Neutrophil (primary cell): Measurements from ENCODE around the gene PACS2.
A peak's percentile ranks its signal among the peaks of the same experiment; 100 is the strongest.

Source experiments
- H3K27ac ChIP-seq: fragments of 200-600 bp; sonication (generic); 2 replicates; pipeline ENCODE4 v1.5.1; 2016; ENCODE audit warnings: mild to moderate bottlenecking, moderate library complexity
- H3K27me3 ChIP-seq: fragments of 200-600 bp; sonication (generic); 2 replicates; pipeline ENCODE4 v1.6.0; 2016; ENCODE audit warnings: mild to moderate bottlenecking
- H3K36me3 ChIP-seq: fragments of 200-600 bp; sonication (generic); 2 replicates; pipeline ENCODE4 v1.5.1; 2017
- H3K4me1 ChIP-seq, 2 experiments: fragments of 200-600 bp in 1 of 2; sonication (generic) in 1 of 2; 1 replicate in 1 of 2; 2 replicates in 1 of 2; pipeline versions ENCODE4 v1.5.1 to v1.6.1; 2013 to 2016; ENCODE audit warnings: low read depth in 1 of 2, low read length in 1 of 2, mild to moderate bottlenecking in 1 of 2, moderate library complexity in 1 of 2; ENCODE audit not compliant: control insufficient read depth in 1 of 2, insufficient read depth in 1 of 2
- H3K4me3 ChIP-seq, 2 experiments: fragments of 200-600 bp in 1 of 2; sonication (generic) in 1 of 2; 1 replicate in 1 of 2; 2 replicates in 1 of 2; pipeline ENCODE4 v1.5.1; 2013 to 2016; ENCODE audit warnings: low read depth in 1 of 2, low read length in 1 of 2, mild to moderate bottlenecking in 1 of 2, moderate library complexity in 1 of 2
- H3K9me3 ChIP-seq: fragments of 200-600 bp; sonication (generic); 2 replicates; pipeline ENCODE4 v1.5.1; 2016
- CTCF ChIP-seq: fragments of 200-600 bp; sonication (generic); IDR thresholded peaks from 2 replicates; pipeline ENCODE4 v1.5.1; 2016; ENCODE audit warnings: antibody characterized with exemption

PACS2 gene

DNA sequence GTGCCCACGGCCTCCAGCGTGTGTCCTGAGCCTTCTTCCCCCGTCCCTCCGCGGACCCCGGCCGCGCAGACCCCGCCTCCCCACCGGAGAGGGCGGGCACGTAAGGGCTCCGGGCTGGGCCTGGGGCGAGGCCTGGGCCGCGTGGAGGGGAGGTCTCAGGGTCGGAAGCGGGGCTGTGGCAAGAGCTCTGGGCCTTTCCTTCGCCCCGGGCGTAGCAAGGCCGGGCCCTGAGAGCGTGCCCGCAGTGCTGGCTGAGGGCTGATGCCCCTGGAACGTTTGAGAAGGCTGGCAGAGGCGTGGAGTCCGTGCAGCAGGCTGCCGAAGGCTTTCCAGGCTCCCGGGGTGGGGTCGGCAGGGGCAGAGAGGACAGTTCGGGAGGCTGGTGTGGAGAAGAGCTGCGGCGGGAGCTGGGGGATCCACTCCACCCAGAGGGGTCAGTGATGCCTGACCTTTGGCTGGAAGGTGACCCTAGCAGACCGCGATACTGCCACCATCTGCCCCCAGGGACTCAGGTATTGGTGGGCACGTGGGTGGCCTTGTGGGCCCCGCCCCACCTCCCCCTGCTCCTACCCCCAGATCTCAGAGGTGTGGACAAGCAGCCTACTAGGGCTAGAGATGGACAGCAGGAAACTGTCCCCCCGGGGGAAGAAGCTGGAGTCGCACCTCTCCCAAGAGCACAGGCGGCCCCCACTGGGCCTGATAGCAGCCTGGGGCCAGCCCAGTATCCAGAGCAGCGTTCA is 84.3 kb downstream of the PACS2 start:
- peak overlapping the region; percentile 82 to 97 for H3K4me3 ChIP-seq
- H3K27ac ChIP-seq, result peak overlapping the region; percentile 86
- H3K4me1 ChIP-seq, result peaks cover 20 to 27% of the 10 kb centered on the region in 2 experiments
- no peak for TF ChIP-seq CTCF
- peaks cover 7% of the 10 kb centered on the region for H3K36me3 ChIP-seq
- no peaks in the 10 kb centered on the region for H3K9me3 ChIP-seq
- no peaks in the 10 kb centered on the region for H3K27me3 ChIP-seq

DNA sequence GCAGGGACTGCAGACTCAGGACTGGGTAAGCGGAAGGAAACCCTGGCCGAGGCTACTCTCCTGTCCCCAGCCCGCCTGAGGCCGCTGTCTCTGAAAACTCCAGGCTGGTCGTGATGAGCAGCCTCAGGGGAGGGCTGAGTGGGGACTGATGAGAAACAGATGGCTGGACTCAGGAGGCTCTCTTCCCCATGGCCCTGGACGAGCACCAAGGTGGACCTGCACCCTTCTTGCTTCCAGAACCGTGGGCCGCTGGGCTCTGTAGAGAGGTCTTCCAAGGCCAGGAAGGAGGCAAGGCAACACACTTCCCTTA is 84.9 kb downstream of the PACS2 start:
- Histone ChIP-seq H3K36me3 (peaks cover 7% of the 10 kb centered on the region), H3K4me1 (peaks cover 15 to 22% of the 10 kb centered on the region in 2 experiments), H3K9me3 (no peaks in the 10 kb centered on the region), H3K4me3 (peak overlapping the region; percentile 82 to 97), H3K27me3 (no peaks in the 10 kb centered on the region), H3K27ac (peak overlapping the region; percentile 86)
- TF ChIP-seq CTCF, result no peak

DNA sequence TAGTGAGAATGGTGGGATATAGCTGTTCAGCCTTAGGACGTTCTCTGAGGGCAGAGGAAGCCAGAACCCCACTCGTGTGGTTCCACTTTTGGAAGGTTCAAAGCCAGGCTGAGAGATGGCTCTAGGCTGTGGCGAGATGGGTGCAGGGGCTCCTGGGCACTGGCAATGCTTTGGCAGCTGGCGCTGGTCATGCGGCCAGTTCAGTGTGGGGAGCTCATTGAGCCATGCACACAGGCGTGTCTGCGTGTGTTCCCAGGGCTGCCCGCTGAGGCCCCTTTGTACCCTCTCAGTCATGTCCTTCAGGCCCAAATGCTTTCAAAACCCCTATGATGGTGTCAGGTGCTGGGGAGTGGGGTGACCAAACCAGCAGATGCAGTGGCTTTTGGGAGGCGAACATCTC is 85.5 kb downstream of the PACS2 start:
- Histone ChIP-seq H3K27me3 (no peaks in the 10 kb centered on the region), H3K4me3 (no peak overlapping the region), H3K4me1 (peaks cover 13 to 21% of the 10 kb centered on the region in 2 experiments), H3K36me3 (peaks cover 7% of the 10 kb centered on the region), H3K9me3 (no peaks in the 10 kb centered on the region), H3K27ac (no peak overlapping the region)
- no peak for TF ChIP-seq CTCF

DNA sequence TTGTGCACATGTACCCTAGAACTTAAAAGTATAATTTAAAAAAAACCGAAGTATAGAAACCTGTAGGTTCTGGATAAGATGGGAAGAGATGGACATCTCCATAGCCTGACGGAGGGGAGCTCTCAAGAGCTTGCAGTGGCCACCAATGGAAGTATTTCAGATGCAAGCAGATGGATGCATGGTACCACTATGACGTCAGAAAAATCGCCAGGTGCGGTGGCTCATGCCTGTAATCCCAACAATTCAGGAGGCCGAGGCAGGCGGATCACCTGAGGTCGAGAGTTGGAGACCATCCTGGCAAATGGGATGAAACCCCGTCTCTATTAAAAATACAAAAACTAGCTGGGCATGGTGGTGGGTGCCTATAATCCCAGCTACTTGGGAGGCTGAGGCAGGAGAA is 87.2 kb downstream of the PACS2 start:
- Histone ChIP-seq H3K27me3 (no peaks in the 10 kb centered on the region), H3K4me3 (no peak overlapping the region), H3K9me3 (no peaks in the 10 kb centered on the region), H3K36me3 (peaks cover 7% of the 10 kb centered on the region), H3K4me1 (peaks cover 13 to 21% of the 10 kb centered on the region in 2 experiments), H3K27ac (no peak overlapping the region)
- TF ChIP-seq CTCF, result no peak

GRCh38 chr14:105408592-105408991 is 94.0 kb downstream of the PACS2 start:
- Histone ChIP-seq H3K4me1 (peaks cover 5 to 8% of the 10 kb centered on the region in 2 experiments), H3K9me3 (no peaks in the 10 kb centered on the region), H3K27ac (no peak overlapping the region), H3K36me3 (no peaks in the 10 kb centered on the region), H3K27me3 (peaks cover 47% of the 10 kb centered on the region), H3K4me3 (no peak overlapping the region)
- no peak for TF ChIP-seq CTCF
